Mesendoderm (in vitro differentiated cells): Measurements from ENCODE around the gene LAMC1.

Experiments
- DNase-seq: peaks from one replicate; pipeline ENCODE4 v3.0.0; 2013
- H2AK5ac ChIP-seq: 2 replicates; pipeline ENCODE4 v1.6.1; 2013; ENCODE audit warnings: low read length, inconsistent platforms
- H2BK120ac ChIP-seq: 2 replicates; pipeline ENCODE4 v1.6.1; 2013; ENCODE audit warnings: low read depth, mild to moderate bottlenecking, low read length, moderate library complexity, mixed read lengths
- H2BK15ac ChIP-seq: replicated peaks from 2 replicates; pipeline ENCODE4 v1.6.1; 2013; ENCODE audit warnings: low read depth, mild to moderate bottlenecking, moderate library complexity
- H2BK5ac ChIP-seq: 2 replicates; pipeline ENCODE4 v1.6.1; 2013; ENCODE audit warnings: low read length, inconsistent platforms
- H3K18ac ChIP-seq: 2 replicates; pipeline ENCODE4 v1.6.1; 2013; ENCODE audit warnings: mild to moderate bottlenecking, low read length, mixed read lengths
- H3K23ac ChIP-seq: one replicate; pipeline ENCODE4 v1.6.1; 2013; ENCODE audit warnings: low read length
- H3K27ac ChIP-seq: 2 replicates; pipeline ENCODE4 v1.5.1; 2013; ENCODE audit warnings: low read depth, mild to moderate bottlenecking, inconsistent platforms, low read length, moderate library complexity
- H3K27me3 ChIP-seq: 2 replicates; pipeline ENCODE4 v1.6.1; 2013; ENCODE audit warnings: low read length, control low read depth, mild to moderate bottlenecking, inconsistent platforms; ENCODE audit not compliant: insufficient read depth, poor library complexity
- H3K36me3 ChIP-seq: 2 replicates; pipeline ENCODE4 v1.6.1; 2013; ENCODE audit warnings: low read length, inconsistent platforms; ENCODE audit not compliant: control insufficient read depth, insufficient read depth
- H3K4ac ChIP-seq: one replicate; pipeline ENCODE4 v1.6.1; 2013; ENCODE audit warnings: low read depth, mild to moderate bottlenecking, low read length, moderate library complexity
- H3K4me1 ChIP-seq: 2 replicates; pipeline ENCODE4 v1.6.1; 2013; ENCODE audit warnings: low read depth, low read length, inconsistent platforms; ENCODE audit not compliant: control insufficient read depth
- H3K4me2 ChIP-seq: 2 replicates; pipeline ENCODE4 v1.6.1; 2013; ENCODE audit warnings: low read length
- H3K4me3 ChIP-seq: 2 replicates; pipeline ENCODE4 v1.5.1; 2013; ENCODE audit warnings: mild to moderate bottlenecking, low read length
- H3K56ac ChIP-seq: one replicate; pipeline ENCODE4 v1.6.1; 2013; ENCODE audit warnings: low read length
- H3K79me1 ChIP-seq: 2 replicates; pipeline ENCODE4 v1.6.1; 2013; ENCODE audit warnings: low read length, inconsistent platforms
- H3K79me2 ChIP-seq: 2 replicates; pipeline ENCODE4 v1.6.1; 2013; ENCODE audit warnings: mild to moderate bottlenecking, low read length; ENCODE audit not compliant: control insufficient read depth, insufficient read depth
- H3K9ac ChIP-seq: 2 replicates; pipeline ENCODE4 v1.6.1; 2013; ENCODE audit warnings: low read length, inconsistent platforms
- H4K5ac ChIP-seq: one replicate; pipeline ENCODE4 v1.6.1; 2013; ENCODE audit warnings: low read length
- H4K8ac ChIP-seq: one replicate; pipeline ENCODE4 v1.6.1; 2013; ENCODE audit warnings: low read depth, mild to moderate bottlenecking, control low read depth, low read length, moderate library complexity
- WGBS: extraction: QIAGEN DNeasy Blood & Tissue Kit; methylation state at CpG from one replicate; pipeline ENCODE4 v1.1.7; 2013; ENCODE audit warnings: low lambda C conversion rate, missing lambda C conversion rate; ENCODE audit not compliant: insufficient coverage; ENCODE audit errors: extremely low coverage; 5-methylcytosine and 5-hydroxymethylcytosine counted together

Gene LAMC1

DNA sequence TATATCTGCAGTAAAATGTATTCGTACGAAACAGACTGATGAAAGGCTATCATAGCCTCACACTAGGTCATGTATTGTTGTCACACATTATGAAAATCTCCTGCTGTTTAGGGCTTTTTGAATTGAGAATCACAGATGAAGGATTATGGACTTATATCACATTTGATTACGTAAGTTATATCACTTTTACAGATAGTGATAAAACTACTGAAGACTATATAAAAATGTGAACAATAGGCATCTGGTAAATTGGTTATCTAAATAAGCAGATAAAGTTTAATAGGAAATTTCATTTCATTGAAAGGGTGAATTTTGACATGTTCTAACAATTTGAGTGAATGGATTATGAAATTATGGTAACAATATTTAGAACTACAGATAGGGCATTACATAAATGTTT, 20.0 kb downstream of the LAMC1 start:
- DNase-seq = no peak
- no peak overlapping the region for H3K4ac ChIP-seq
- H3K4me2 ChIP-seq = no peak overlapping the region
- WGBS = no CpG with 5 or more reads among the region's 3 CpGs
- H2BK15ac ChIP-seq = no peak overlapping the region
- no peak overlapping the region for H2BK5ac ChIP-seq
- H4K5ac ChIP-seq = no peak overlapping the region
- no peak overlapping the region for H4K8ac ChIP-seq
- no peak overlapping the region for H2AK5ac ChIP-seq
- peaks cover 5% of the 10 kb centered on the region for H3K79me1 ChIP-seq
- H3K18ac ChIP-seq = no peak overlapping the region
- peaks cover 3% of the 10 kb centered on the region for H3K79me2 ChIP-seq
- H2BK120ac ChIP-seq = no peak overlapping the region
- H3K4me1 ChIP-seq = peaks cover 5% of the 10 kb centered on the region
- H3K56ac ChIP-seq = no peak overlapping the region
- no peaks in the 10 kb centered on the region for H3K36me3 ChIP-seq
- no peak overlapping the region for H3K9ac ChIP-seq
- no peak overlapping the region for H3K4me3 ChIP-seq
- H3K27ac ChIP-seq = no peak overlapping the region
- H3K27me3 ChIP-seq = no peaks in the 10 kb centered on the region
- H3K23ac ChIP-seq = no peak overlapping the region

DNA sequence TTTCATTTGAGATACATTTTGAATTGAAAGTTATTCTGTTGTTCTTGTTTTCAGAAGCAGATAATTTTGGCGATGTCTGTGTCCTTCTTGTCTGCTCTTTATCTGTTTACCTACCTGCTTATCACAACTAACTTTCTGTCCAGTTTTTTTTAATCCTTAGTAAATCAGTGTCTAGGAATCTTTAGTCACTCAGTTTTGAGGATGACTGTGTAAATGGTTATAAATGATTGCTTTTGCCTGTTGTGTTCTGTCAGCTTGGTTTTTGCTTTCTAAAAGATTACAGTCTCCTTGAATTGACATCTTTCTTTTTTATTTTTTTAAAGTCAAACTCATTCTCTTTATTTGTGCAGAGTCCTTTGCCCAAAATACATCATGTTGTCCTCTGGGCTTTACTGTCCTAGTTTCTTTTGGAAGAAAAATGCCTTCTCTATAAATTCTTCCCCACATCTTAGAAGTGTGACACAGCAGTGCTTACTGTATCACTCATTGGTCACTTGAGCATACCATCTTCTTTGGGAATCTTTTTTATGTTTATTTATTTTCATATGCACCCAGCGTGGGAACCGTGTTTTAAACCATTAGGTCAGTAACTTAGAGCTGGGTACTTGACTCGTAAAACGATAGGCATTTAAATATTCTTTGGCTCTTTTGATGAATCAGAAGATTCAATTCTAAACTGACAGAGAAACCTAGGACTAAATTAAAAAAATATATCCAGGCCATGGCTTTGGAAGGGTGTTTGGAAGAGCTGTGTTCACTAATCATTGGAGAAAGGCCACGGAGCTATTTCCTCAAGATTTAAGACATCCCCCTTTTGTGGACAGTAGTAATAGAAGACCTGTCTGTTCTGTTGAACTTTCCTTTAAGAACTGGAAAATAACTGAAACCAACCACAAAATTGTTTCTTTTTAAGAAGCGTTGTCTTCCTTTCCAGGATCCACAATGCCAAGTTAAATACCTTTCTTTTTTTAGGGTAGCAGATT, 20.9 kb downstream of the LAMC1 start:
- no peak overlapping the region for H4K8ac ChIP-seq
- H3K79me1 ChIP-seq = peaks cover 6% of the 10 kb centered on the region
- H3K23ac ChIP-seq = no peak overlapping the region
- no peak overlapping the region for H2BK15ac ChIP-seq
- no peak overlapping the region for H3K9ac ChIP-seq
- H3K27ac ChIP-seq = no peak overlapping the region
- no CpG with 5 or more reads among the region's 7 CpGs for WGBS
- H3K4me1 ChIP-seq = peaks cover 4% of the 10 kb centered on the region
- no peak for DNase-seq
- H3K27me3 ChIP-seq = no peaks in the 10 kb centered on the region
- H3K56ac ChIP-seq = no peak overlapping the region
- no peak overlapping the region for H2BK5ac ChIP-seq
- no peaks in the 10 kb centered on the region for H3K36me3 ChIP-seq
- H3K4me3 ChIP-seq = no peak overlapping the region
- no peak overlapping the region for H4K5ac ChIP-seq
- no peak overlapping the region for H2BK120ac ChIP-seq
- H3K79me2 ChIP-seq = peaks cover 3% of the 10 kb centered on the region
- no peak overlapping the region for H3K18ac ChIP-seq
- H3K4me2 ChIP-seq = no peak overlapping the region
- H2AK5ac ChIP-seq = no peak overlapping the region
- H3K4ac ChIP-seq = no peak overlapping the region

DNA sequence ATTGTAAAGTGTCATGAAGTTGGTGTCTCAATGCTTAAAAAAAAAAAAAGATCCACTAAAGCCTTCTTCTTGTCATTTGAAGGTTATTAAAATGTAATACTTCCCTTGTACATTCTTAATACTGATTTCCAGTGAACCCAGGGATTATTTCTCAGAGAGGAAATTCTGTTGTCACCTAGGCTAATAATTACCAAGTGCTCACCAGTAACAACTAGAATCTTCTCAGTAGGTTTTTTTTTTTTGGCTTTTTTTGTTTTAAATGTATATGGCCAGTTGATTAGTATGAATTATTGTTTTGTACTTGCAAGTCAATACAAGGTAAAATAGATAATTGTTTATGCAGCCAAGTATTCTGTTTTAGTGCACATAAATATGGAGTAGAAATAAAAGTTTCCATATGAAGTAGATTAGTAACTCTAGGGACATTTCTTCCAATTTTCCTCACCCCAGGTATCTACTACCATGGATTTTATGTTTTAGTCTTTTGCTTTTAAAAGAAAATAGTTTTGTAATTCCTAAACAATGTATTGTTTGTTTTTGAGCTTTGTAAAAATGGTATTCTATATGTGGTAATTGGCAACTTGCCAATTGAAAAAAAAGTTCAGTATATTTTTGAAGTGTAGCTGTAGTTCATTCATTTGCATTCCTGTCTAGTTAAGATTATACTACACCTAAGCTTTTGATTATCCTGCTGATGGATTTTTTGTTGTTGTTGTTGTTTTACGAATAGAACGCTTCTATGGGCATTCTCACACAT, 21.9 kb downstream of the LAMC1 start:
- Histone ChIP-seq H2BK15ac (no peak overlapping the region), H3K79me1 (peaks cover 6% of the 10 kb centered on the region), H3K23ac (no peak overlapping the region), H3K56ac (no peak overlapping the region), H3K4ac (no peak overlapping the region), H3K9ac (no peak overlapping the region), H3K27me3 (no peaks in the 10 kb centered on the region), H3K36me3 (no peaks in the 10 kb centered on the region), H3K4me1 (peaks cover under 1% of the 10 kb centered on the region), H3K4me2 (no peak overlapping the region), H2BK5ac (no peak overlapping the region), H3K18ac (no peak overlapping the region), H4K8ac (no peak overlapping the region), H3K27ac (no peak overlapping the region), H2BK120ac (no peak overlapping the region), H3K4me3 (no peak overlapping the region), H3K79me2 (peaks cover 2% of the 10 kb centered on the region), H4K5ac (no peak overlapping the region), H2AK5ac (no peak overlapping the region)
- DNase-seq = no peak
- WGBS = no CpG with 5 or more reads among the region's 2 CpGs

DNA sequence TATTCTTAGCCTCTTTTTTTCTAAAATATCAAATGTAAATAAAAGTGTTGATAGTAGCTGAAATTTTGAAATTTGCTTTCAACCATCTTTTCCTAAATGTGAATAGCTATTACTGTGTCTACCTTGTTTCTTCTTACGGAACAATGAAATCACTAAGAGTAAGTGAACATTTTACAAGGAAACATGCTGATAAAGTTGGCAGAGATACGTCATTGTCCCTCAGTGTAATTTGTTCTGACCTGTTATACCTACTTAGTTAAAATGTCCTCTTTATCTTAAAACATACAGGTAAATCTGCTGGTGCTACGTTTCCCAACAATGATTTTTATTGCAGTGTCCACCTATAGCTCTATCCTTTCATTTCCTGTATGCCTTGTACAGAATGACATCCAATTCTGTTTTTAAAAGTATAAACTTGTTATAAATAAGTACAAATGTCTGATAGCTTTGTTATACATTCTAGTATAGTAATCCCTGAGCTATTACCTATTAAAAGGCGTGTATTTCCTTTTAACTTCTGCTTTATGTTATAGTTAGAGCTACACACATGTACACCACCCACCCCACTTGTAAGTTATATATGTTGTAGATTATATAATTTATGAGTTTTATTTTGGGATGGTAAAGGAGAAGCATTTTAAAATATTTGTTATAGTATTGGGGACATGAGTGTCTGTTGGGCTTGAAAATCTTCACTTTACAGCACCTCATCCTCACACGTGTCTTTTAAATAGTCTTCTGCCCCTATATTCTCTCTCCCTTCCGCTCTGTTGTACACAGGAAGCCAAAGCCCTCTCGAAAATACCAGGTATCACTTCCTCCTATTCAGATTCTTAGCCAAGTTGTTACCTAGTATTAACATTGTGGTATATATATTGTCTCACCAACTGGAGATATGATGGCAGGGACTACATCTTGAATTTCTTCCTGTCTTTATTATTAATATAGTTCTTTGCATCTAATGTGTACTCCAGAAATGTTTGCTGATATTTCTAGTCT, 25.2 kb downstream of the LAMC1 start:
- Histone ChIP-seq H3K27me3 (no peaks in the 10 kb centered on the region), H3K18ac (no peak overlapping the region), H3K79me1 (peaks cover 7% of the 10 kb centered on the region), H3K4me1 (no peaks in the 10 kb centered on the region), H3K56ac (no peak overlapping the region), H2BK15ac (no peak overlapping the region), H4K8ac (no peak overlapping the region), H3K4ac (no peak overlapping the region), H3K4me2 (no peak overlapping the region), H4K5ac (no peak overlapping the region), H3K4me3 (no peak overlapping the region), H3K36me3 (no peaks in the 10 kb centered on the region), H3K27ac (no peak overlapping the region), H3K79me2 (peaks cover 5% of the 10 kb centered on the region), H3K9ac (no peak overlapping the region), H2AK5ac (no peak overlapping the region), H2BK5ac (no peak overlapping the region), H2BK120ac (no peak overlapping the region), H3K23ac (no peak overlapping the region)
- no CpG with 5 or more reads among the region's 7 CpGs for WGBS
- no peak for DNase-seq

- H3K9ac ChIP-seq = no peak overlapping the region
- H3K4me2 ChIP-seq = no peak overlapping the region
- H2AK5ac ChIP-seq = no peak overlapping the region
- no peaks in the 10 kb centered on the region for H3K27me3 ChIP-seq
- WGBS = no CpG with 5 or more reads among the region's 1 CpG
- no peak overlapping the region for H4K5ac ChIP-seq
- no peaks in the 10 kb centered on the region for H3K36me3 ChIP-seq
- H2BK120ac ChIP-seq = no peak overlapping the region
- H2BK15ac ChIP-seq = no peak overlapping the region
- H3K18ac ChIP-seq = no peak overlapping the region
- H2BK5ac ChIP-seq = no peak overlapping the region
- DNase-seq = no peak
- no peak overlapping the region for H3K4me3 ChIP-seq
- peaks cover 5% of the 10 kb centered on the region for H3K79me2 ChIP-seq
- no peak overlapping the region for H3K4ac ChIP-seq
- no peak overlapping the region for H4K8ac ChIP-seq
- no peak overlapping the region for H3K27ac ChIP-seq
- H3K4me1 ChIP-seq = no peaks in the 10 kb centered on the region
- peaks cover 9% of the 10 kb centered on the region for H3K79me1 ChIP-seq
- no peak overlapping the region for H3K56ac ChIP-seq
- no peak overlapping the region for H3K23ac ChIP-seq
Measured at GRCh38 chr1:183051546-183051945, 28.3 kb downstream of the LAMC1 start.
